Jurkat, Clone E6-1 (cell line): ENCODE results near the gene AGBL4.

Experiments used
- DNase-seq: peaks from one replicate; pipeline ENCODE4 v3.0.0-alpha.2; 2011; ENCODE audit warnings: low read depth, low spot score
- H3K4me3 ChIP-seq: 2 replicates; pipeline ENCODE4 v1.5.1; 2011; ENCODE audit warnings: mild to moderate bottlenecking, low read length, control low read depth, moderate library complexity

Gene AGBL4

GRCh38 chr1:49523764-49524163, 500.0 kb downstream of the AGBL4 start:
- no peak overlapping the region for H3K4me3 ChIP-seq
- no peak for DNase-seq

DNA sequence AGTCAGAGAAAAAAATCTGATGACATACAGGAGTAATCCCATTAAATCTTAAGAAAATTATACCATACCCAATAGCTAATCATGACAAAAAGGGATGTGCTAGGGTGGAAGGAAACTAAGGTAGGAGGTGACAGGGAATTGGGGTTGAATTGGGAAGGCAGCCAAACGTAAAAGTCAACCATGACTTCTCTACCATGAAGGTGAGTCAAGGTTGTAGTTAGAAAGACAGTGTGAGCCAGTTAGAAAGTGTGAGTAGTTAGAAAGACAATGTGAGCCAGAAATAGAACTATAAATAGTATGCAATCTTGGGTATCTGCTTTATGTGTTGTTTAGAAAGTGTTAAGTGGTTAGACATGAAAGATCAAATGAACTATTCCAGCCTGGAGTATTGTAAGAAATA, 556.8 kb downstream of the AGBL4 start:
- no peak for DNase-seq
- no peak overlapping the region for H3K4me3 ChIP-seq

GRCh38 chr1:49465486-49466185, 558.1 kb downstream of the AGBL4 start:
- H3K4me3 ChIP-seq, result no peak overlapping the region
- DNase-seq, result no peak

DNA sequence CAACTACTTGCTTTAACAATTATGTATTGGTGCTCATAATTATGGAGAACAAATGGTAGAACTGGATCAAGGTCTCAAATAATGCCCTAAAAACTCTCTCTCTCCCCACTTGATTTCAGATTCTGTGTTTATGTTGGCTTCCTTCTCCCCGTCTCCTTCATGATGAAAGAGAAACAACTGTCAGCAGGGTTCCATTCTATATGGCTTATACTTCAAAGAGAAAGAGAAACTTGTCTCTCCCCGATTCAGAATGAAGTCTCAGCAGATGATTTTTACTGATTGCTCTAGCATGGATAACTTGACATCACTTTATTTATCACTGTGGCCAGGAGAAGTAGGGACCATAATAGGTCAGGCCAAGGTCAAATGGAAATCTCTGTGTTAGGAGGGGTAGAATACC, 575.6 kb downstream of the AGBL4 start:
- DNase-seq, result no peak
- no peak overlapping the region for H3K4me3 ChIP-seq

- no peak for DNase-seq
Observed at GRCh38 chr1:49436865-49437264, 586.9 kb downstream of the AGBL4 start.

DNA sequence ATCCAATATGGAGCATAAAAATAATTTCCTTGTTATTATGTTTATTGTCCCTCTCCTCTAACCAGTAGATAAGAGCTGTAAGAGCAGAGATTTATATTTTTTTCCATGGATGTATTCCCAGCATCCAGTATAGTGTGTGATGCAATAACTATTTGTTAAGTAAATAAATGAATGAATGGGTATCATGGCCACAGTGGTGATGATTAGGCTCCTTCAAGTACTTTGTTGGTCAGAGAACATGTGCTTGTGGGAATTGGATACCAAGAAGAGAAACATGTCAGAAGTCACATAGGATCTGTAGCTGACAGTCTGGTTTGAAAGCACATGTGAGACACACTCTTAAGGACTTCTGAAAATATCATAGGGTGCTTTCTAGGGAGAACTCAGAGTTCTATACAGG, 588.5 kb downstream of the AGBL4 start:
- H3K4me3 ChIP-seq, result no peak overlapping the region
- no peak for DNase-seq

More at GRCh38 chr1:49436865-49437264, 586.9 kb downstream of the AGBL4 start:
- H3K4me3 ChIP-seq, result no peak overlapping the region

DNA sequence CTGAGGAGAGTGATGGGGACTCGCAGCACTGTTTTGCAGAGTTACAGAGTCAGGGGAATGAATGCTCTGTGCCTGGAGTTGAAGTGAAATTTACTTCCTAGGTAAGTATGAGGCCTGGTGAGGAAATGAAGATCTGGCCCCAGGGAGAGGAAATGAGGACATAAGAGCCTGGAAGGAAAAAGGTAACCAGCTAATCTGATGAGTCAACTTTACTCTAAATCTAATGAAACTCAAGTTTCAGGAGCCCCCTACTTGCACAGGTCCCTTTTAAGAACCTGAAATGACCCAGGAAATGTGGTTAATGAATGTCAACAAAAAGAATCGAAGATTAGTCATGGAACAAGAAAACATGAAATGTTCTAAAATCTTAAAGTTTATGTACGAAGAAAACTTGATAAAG, 599.0 kb downstream of the AGBL4 start:
- DNase-seq, result no peak
- H3K4me3 ChIP-seq, result no peak overlapping the region

DNA sequence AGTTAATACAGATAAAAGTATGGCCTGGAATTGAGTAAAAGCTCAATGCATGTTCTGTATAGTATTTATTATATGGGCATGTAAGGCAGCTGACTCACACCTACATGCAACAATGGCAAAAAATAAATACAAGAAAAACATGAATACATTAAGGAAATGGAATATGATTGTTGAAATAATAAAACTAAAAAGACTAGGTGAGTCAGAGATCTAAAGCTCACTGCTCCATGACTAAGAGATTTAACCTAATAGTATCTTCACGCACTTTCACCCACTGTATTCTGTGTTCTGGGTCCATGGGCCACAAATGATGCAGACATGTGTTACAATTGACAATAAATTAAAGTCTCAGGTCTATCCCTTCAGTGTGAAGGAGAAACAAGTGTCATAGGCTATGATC, 607.0 kb downstream of the AGBL4 start:
- DNase-seq, result no peak
- no peak overlapping the region for H3K4me3 ChIP-seq

DNA sequence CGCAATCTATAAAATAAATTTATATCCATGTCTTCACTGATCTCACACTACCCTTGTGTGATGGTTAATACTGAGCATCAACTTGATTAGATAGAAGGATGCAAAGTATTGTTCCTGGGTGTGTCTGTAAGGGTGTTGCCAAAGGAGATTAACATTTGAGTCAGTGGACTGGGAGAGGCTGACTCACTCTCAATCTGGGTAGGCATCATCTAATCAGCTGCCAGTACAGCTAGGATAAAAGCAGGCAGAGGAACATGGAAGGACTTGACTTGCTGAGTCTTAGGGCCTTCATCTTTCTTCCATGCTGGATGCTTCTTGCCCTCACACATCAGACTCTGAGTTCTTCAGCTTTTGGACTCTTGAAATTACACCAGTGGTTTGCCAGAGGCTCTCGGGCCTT, 615.4 kb downstream of the AGBL4 start:
- no peak for DNase-seq
- no peak overlapping the region for H3K4me3 ChIP-seq

DNA sequence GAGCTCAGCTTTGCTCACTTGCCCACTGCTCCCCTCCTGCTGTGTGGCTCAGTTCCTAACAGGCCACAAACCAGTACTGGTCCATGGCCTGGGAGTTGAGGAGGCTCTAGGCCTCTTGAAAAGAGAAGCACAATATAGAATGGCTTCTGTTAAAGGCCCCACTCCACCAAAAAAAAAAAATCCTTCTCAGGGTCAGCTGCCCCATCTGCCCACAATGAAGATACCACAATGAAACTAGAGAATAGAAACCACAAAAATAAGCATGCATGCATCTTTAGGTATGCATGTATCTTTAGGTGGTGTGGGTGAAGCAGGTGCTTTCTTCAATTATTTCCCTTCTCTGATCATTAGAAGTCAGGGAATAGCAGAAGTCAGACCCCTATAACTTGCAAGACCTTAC, 626.7 kb downstream of the AGBL4 start:
- no peak for DNase-seq
- no peak overlapping the region for H3K4me3 ChIP-seq

GRCh38 chr1:49394200-49394599, 629.6 kb downstream of the AGBL4 start:
- H3K4me3 ChIP-seq, result no peak overlapping the region
- no peak for DNase-seq

GRCh38 chr1:49389699-49390098, 634.1 kb downstream of the AGBL4 start:
- no peak for DNase-seq
- no peak overlapping the region for H3K4me3 ChIP-seq

GRCh38 chr1:49364676-49365075, 659.1 kb downstream of the AGBL4 start:
- no peak for DNase-seq
- H3K4me3 ChIP-seq, result no peak overlapping the region

GRCh38 chr1:49363628-49364027, 660.1 kb downstream of the AGBL4 start:
- H3K4me3 ChIP-seq, result no peak overlapping the region
- DNase-seq, result no peak

- no peak for DNase-seq
- no peak overlapping the region for H3K4me3 ChIP-seq
Observed at GRCh38 chr1:49358036-49358435, 665.7 kb downstream of the AGBL4 start.

DNA sequence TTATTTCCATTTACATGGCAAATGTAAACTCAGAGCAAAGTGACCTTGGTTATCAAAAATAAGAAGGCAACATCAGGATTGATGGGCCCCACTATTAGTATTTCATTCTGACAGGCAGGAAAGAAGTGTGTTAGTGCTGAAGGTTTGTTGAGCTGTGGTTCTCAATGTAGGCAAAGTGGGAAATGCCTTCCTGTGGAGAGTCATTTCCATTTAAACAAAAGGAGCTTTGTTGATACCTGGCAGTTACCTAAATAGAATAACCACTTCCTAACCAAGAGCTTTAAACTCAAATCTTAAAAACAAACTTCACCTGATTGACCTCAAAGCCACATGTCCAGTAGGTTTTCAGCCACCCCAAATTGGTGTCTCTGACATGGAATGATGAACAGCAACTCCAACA, 667.2 kb downstream of the AGBL4 start:
- H3K4me3 ChIP-seq, result no peak overlapping the region
- no peak for DNase-seq

DNA sequence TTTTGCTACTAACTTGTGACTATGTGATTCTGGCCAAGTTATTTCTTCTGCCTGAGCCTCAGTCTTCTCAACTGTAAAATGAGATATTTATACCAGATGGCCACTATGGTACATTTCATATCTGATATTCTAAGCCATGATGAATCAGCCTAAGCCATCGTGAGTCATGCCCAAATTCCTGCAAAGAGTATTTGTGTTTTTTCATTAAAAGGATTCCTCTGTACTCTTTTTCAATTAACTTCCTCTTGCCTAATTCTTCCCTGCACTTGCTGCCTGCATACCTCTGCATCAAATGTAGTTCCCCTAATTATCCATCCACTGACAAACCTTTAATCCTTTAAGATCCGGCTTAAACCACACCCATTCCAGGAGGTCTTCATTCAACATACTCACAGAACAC, 672.0 kb downstream of the AGBL4 start:
- no peak for DNase-seq
- H3K4me3 ChIP-seq, result no peak overlapping the region

DNA sequence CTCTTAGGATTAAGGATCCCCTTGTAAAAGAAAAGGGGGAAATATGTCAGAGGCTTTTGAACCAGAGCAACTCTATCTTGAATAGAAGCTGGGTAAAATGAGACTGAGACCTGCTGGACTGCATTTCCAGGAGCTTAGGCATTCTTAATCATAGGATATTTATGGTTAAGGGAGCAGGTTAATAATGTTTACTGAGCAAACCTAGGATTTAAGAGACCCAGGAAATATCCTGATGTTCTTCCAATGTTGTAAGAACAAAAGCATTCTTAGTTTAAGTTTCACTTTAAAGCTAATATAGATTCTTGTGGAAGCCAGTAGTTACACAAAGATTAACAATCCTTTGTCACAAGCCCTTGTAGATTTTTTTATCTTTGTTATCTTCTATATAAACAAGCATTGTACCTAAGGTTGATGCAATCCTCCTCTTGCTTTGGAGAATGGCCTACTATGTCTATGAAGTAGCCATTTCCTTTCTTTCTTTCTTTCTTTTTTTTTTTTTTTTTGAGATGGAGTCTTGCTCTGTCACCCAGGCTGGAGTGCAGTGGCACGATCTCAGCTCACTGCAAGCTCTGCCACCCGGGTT, 676.9 kb downstream of the AGBL4 start:
- no peak overlapping the region for H3K4me3 ChIP-seq
- no peak for DNase-seq

DNA sequence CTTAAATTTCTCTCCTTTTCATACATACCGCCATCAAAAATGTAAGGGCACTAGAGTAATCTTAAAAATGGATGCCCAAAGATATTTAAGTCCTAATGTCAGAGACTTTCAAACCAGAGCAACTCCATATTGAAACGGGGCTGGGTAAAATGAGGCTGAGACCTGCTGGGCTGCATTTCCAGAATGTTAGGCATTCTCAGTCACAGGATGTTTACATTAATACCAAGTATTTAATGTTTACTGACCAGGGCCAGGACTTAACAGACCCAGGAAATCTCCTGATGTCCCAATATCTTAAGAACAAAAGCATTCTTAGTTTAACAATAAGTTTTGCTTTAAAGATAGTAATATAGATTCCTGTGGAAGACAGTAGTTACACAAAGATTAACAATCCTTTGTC, 683.2 kb downstream of the AGBL4 start:
- no peak overlapping the region for H3K4me3 ChIP-seq
- no peak for DNase-seq

DNA sequence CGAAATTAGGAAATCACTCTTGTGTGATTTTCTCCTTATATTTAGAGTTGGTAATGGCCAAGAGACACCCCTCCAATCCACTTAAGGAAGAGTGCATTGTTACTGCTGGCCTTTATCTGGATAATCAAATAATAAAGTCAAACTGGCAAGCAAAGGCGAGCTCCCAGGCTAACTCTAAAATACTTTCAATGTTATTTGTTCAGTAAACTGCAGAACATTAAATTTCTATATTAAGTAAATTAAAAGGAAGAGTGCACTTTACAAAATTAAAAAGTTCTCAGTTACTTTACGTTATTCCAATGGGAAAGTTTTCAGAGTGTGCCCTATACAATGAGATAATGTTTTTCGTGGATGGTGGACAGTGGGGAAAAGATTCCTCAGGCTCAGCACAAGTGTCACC, 684.7 kb downstream of the AGBL4 start:
- DNase-seq, result no peak
- no peak overlapping the region for H3K4me3 ChIP-seq

- DNase-seq, result no peak
- no peak overlapping the region for H3K4me3 ChIP-seq
Observed at GRCh38 chr1:49337251-49337650, 686.5 kb downstream of the AGBL4 start.
